HG03342 (cell line): ENCODE measurements around the gene GDAP1L1.
A peak's percentile ranks its signal among the peaks of the same experiment; 100 is the strongest.

ENCODE experiments used
- ATAC-seq: cut with Tn5 transposase; IDR thresholded peaks from one replicate; pipeline ENCODE4 v1.9.1; 2021; ENCODE audit warnings: mild to moderate bottlenecking, moderate library complexity; ENCODE audit not compliant: unreplicated experiment

Gene GDAP1L1

GRCh38 chr20:44247131-44247571 lies at the start of gene GDAP1L1:
Gene GDAP1L1 (plus strand): TSS chr20:44247308. CDS start chr20:44247335, 27 bp downstream.
- no peak for ATAC-seq

GRCh38 chr20:44198872-44199271 lies 48.2 kb upstream of the GDAP1L1 start:
- no peak for ATAC-seq

GRCh38 chr20:44199877-44200276 lies 47.2 kb upstream of the GDAP1L1 start:
- ATAC-seq, result no peak

- no peak for ATAC-seq
These were observed 46.7 kb upstream of the GDAP1L1 start for GRCh38 chr20:44200371-44200770.

- no peak for ATAC-seq
These were observed 46.1 kb upstream of the GDAP1L1 start for GRCh38 chr20:44200983-44201382.

- ATAC-seq, result no peak
These were observed 43.9 kb upstream of the GDAP1L1 start for GRCh38 chr20:44203161-44203560.

GRCh38 chr20:44204156-44204831 lies 42.8 kb upstream of the GDAP1L1 start:
- no peak for ATAC-seq

- no peak for ATAC-seq
These were observed 42.3 kb upstream of the GDAP1L1 start for GRCh38 chr20:44204832-44205215.

- ATAC-seq, result no peak
These were observed 41.0 kb upstream of the GDAP1L1 start for GRCh38 chr20:44206132-44206531.

GRCh38 chr20:44207126-44207723 lies 39.9 kb upstream of the GDAP1L1 start:
- ATAC-seq, result no peak

GRCh38 chr20:44208165-44208564 lies 38.9 kb upstream of the GDAP1L1 start:
- ATAC-seq, result no peak

GRCh38 chr20:44208770-44209169 lies 38.3 kb upstream of the GDAP1L1 start:
- ATAC-seq, result no peak

GRCh38 chr20:44209686-44210405 lies 37.3 kb upstream of the GDAP1L1 start:
- no peak for ATAC-seq

- peak; percentile 82 for ATAC-seq
These were observed 36.5 kb upstream of the GDAP1L1 start, which contains the start of gene OSER1 for GRCh38 chr20:44210406-44211176. Gene OSER1 (minus strand): TSS chr20:44210771. CDS start chr20:44206957, 3,814 bp downstream.

GRCh38 chr20:44211177-44212039 lies 35.7 kb upstream of the GDAP1L1 start:
- ATAC-seq, result no peak

GRCh38 chr20:44212792-44213191 lies 34.3 kb upstream of the GDAP1L1 start:
- ATAC-seq, result no peak

- no peak for ATAC-seq
These were observed 32.0 kb upstream of the GDAP1L1 start for GRCh38 chr20:44215125-44215524.

GRCh38 chr20:44217342-44218092 lies 29.6 kb upstream of the GDAP1L1 start:
- ATAC-seq, result no peak

- ATAC-seq, result no peak
These were observed 28.7 kb upstream of the GDAP1L1 start for GRCh38 chr20:44218446-44218845.
